ENCODE measurements around the gene OVAAL. TPM values are rescaled to one million over a fixed set of nuclear protein-coding genes. Genes with fewer than 3 reads are reported as not detected.

Gene OVAAL
- total and polyA plus RNA-seq, 9 of the 15 experiments (the other 6 are each of a cell fraction or from before 2014, with no cell fraction given): 0.04 to 0.18 (median 0.08) TPM; not detected in 4

GRCh38 chr1:180611016-180611930 lies 52.5 kb downstream of the OVAAL start (continued):
- TF ChIP-seq ATF1 (CRISPR knock-in tag; IDR thresholded peaks at IDR 0.05) (no peak), ATF1 (tag; IDR thresholded peaks at IDR 0.05) (peak; percentile 77), MAFF (IDR thresholded peaks at IDR 0.05; ENCODE audit: low read length) (no peak), ZNF175 (CRISPR knock-in tag; IDR thresholded peaks at IDR 0.05; ENCODE audit: low read depth) (no peak), C11orf30 (IDR thresholded peaks at IDR 0.05; ENCODE audit: low read depth) (peak; percentile 31; the same call in 1 of the 2 replicates), ARID3A (IDR thresholded peaks at IDR 0.05; ENCODE audit: borderline replicate concordance, low read depth, low read length) (peak; percentile 76), NCOR1 (IDR thresholded peaks at IDR 0.05) (peak; percentile 67), SMARCA4 (IDR thresholded peaks at IDR 0.05) (peak; percentile 88), EP300 (IDR thresholded peaks at IDR 0.05; ENCODE audit: low read length) (peak; percentile 86; the same call in 1 of the 2 replicates), RNF2 (IDR thresholded peaks at IDR 0.05) (peak; percentile 86), MYC (IDR thresholded peaks at IDR 0.05; ENCODE audit: low read depth, low read length) (peak; percentile 70), MYC (CRISPR knock-in tag; IDR thresholded peaks at IDR 0.05; ENCODE audit: borderline replicate concordance, low read depth) (no peak), RAD21 (CRISPR knock-in tag; conservative IDR thresholded peaks at IDR 0.05 in 1 of 2, IDR thresholded peaks at IDR 0.05 in 1 of 2) (peak in 1 of 2 experiments; percentile 16; a peak in 1 of 4 replicates), EP400 (IDR thresholded peaks at IDR 0.05) (peak; percentile 74), GABPA (tag; conservative IDR thresholded peaks at IDR 0.05; ENCODE audit: low read depth) (peak; percentile 80), FOS (IDR thresholded peaks at IDR 0.05; ENCODE audit: extremely low read depth, insufficient read length) (peak; percentile 0), CEBPB (tag; IDR thresholded peaks at IDR 0.05) (peak; percentile 41; the same call in 1 of the 2 replicates), EZH2 (IDR thresholded peaks at IDR 0.05; ENCODE audit: borderline replicate concordance, low read depth, low read length) (no peak), DPF2 (IDR thresholded peaks at IDR 0.05) (peak; percentile 77), XRCC5 (IDR thresholded peaks at IDR 0.05; ENCODE audit: low read depth, low read length) (no peak), TEAD4 (IDR thresholded peaks at IDR 0.05; ENCODE audit: low read length) (peak; percentile 84), TEAD4 (CRISPR knock-in tag; IDR thresholded peaks at IDR 0.05; ENCODE audit: borderline replicate concordance) (no peak), HDGF (IDR thresholded peaks at IDR 0.05) (0 out of 2 replicates have a peak, but pooled peaks have one; percentile 15), TEAD1 (CRISPR knock-in tag; IDR thresholded peaks at IDR 0.05) (peak in 1 of 2 experiments; percentile 5; a peak in 1 of 4 replicates), MTA3 (IDR thresholded peaks at IDR 0.05; ENCODE audit: borderline replicate concordance) (peak; percentile 72), KHSRP (IDR thresholded peaks at IDR 0.05) (no peak), GATAD2B (IDR thresholded peaks at IDR 0.05; ENCODE audit: borderline replicate concordance) (peak; percentile 64)
- TF ChIP-seq, protein P1, sequence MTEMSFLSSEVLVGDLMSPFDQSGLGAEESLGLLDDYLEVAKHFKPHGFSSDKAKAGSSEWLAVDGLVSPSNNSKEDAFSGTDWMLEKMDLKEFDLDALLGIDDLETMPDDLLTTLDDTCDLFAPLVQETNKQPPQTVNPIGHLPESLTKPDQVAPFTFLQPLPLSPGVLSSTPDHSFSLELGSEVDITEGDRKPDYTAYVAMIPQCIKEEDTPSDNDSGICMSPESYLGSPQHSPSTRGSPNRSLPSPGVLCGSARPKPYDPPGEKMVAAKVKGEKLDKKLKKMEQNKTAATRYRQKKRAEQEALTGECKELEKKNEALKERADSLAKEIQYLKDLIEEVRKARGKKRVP (CRISPR knock-in tag; IDR thresholded peaks at IDR 0.05): peak; percentile 82
- TF ChIP-seq, protein P2, sequence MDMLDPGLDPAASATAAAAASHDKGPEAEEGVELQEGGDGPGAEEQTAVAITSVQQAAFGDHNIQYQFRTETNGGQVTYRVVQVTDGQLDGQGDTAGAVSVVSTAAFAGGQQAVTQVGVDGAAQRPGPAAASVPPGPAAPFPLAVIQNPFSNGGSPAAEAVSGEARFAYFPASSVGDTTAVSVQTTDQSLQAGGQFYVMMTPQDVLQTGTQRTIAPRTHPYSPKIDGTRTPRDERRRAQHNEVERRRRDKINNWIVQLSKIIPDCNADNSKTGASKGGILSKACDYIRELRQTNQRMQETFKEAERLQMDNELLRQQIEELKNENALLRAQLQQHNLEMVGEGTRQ (CRISPR knock-in tag; IDR thresholded peaks at IDR 0.05): no peak
